ENCODE measurements around the gene SLC24A4.

SLC24A4 gene

GRCh38 chr14:92549105-92549858 is 226.3 kb downstream of the SLC24A4 start:
- no peak for TF ChIP-seq CTCF (IDR thresholded peaks at IDR 0.05; ENCODE audit: borderline replicate concordance, insufficient read depth, low read depth, low read length)
- H3K4me3 ChIP-seq (ENCODE audit: low read depth, low read length), result no peak overlapping the region

- H3K4me3 ChIP-seq (ENCODE audit: low read depth, low read length), result no peak overlapping the region
- no peak for TF ChIP-seq CTCF (IDR thresholded peaks at IDR 0.05; ENCODE audit: borderline replicate concordance, insufficient read depth, low read depth, low read length)
Measured at GRCh38 chr14:92549859-92550230, 226.9 kb downstream of the SLC24A4 start.
